HL-60 (cell line): ENCODE measurements around the gene CLCF1.

Source experiments
- POLR2AphosphoS5 ChIP-seq: IDR thresholded peaks from 2 replicates; pipeline ENCODE4 v1.6.1; 2012; ENCODE audit warnings: low read depth
- TF ChIP-seq, protein P1 (sequence below): IDR thresholded peaks from one replicate; pipeline ENCODE4 v1.5.1; 2011; ENCODE audit warnings: low read length, control low read depth, inconsistent platforms; ENCODE audit not compliant: insufficient read depth

DNA sequence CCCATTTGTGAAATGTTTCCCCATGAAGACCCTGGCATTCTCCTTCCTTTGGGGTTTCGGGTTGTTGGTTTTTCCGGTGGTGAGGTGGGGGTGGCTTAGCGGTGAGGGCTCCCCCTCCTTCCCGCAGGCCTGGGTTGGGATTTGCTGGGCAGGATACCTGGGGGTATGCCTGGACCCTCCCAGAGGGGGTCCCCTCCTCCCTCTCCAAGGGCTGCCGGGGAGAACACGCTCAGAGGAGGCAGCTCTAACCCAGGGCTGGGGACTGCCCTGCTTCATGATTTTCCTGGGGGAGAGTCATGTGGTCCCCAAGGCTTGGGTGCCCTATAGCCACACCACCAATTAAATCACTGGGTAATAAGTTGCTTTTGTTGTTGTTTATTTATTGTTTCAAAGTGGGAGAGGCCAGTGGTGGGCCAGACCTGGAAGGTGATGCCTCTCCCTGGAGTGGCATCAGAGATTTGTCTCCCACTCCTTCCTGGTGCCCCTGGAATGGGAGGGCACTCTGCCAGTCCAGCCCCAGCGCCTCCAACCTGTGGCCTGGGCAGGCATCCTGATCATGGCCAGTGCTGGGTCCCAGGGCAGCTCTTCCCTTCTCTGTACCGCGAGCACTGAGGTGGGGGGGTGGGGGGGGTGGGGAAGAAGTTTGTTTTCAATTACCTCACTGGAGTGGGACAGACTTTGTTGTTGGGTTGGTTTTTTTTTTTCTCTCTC lies 1.3 kb upstream of the CLCF1 start:
- TF ChIP-seq, protein P1, sequence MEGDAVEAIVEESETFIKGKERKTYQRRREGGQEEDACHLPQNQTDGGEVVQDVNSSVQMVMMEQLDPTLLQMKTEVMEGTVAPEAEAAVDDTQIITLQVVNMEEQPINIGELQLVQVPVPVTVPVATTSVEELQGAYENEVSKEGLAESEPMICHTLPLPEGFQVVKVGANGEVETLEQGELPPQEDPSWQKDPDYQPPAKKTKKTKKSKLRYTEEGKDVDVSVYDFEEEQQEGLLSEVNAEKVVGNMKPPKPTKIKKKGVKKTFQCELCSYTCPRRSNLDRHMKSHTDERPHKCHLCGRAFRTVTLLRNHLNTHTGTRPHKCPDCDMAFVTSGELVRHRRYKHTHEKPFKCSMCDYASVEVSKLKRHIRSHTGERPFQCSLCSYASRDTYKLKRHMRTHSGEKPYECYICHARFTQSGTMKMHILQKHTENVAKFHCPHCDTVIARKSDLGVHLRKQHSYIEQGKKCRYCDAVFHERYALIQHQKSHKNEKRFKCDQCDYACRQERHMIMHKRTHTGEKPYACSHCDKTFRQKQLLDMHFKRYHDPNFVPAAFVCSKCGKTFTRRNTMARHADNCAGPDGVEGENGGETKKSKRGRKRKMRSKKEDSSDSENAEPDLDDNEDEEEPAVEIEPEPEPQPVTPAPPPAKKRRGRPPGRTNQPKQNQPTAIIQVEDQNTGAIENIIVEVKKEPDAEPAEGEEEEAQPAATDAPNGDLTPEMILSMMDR = no peak
- TF ChIP-seq POLR2AphosphoS5 = no peak
